ENCODE results near the gene CABP2.

Gene CABP2

DNA sequence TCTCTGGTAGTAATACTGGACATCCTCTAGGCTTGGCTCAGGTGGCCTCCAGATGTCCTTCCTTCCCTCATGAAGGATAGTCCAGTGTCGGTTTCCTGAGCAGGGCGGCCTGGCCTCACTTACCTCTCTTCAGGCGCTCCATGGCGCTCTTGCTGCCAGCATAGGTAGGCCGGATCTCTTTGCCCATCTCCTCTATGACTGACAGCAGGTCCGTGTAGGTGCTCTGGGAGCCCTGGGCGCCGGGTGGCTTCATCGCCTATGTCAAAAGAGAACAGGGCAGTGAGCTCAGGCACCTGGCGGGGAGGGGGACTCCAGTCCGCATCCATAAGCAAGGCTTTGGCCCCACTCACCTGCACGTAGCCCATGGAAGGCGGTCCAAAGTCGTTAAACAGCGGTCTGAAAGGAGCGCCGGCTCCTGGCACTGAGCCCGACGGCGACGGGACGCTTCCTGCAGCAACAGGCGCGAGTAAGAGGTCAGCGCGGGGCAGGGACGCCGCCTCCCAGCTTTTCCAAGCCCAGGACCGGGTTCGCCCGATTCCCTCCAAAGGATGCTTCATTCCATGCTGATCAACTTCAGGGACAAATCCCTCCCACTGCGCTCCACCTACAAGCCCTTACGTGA, 15.9 kb downstream of the CABP2 start:
- no peak for DNase-seq

GRCh38 chr11:67506426-67507051, 16.7 kb downstream of the CABP2 start:
- DNase-seq: peak; percentile 39

DNA sequence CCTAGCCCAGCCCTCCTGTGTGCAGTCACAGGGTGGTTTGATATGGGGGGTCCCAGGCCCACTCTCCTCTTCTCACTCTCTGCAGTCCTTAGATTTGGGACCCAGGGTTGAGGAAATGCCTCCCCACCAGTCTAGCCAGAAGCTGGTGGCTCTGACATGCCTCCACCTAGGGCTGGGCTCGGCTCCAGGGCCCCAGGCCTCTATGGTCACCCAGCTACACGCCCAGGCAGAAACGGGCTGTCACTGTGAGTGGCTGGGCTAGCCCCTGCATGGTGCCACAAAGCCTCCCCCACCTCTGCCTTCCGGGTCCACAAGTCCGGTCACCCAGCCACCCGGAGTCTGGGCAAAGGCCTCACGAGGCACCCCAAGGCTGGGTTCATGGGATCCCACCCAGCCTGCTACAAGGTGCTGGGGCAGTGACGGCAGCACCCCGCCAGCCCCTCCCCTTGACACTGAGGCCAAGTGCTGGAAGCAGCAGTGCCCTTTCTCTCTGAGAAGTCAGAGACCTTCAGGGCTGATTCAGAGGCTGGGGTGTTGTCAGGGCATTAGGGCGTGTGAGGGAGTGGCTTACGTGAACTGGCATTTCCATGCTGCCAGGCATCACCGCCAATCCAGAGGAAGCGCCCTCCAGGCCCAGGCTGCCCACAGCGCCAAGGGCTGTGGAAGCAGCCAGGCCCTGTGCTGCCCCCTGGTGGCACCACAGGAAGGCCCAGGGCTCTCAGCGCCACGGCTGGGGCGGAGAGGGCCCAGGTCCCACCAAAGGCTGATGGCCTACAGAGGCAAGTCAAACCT, 17.4 kb downstream of the CABP2 start:
- peak; percentile 95 for DNase-seq

DNA sequence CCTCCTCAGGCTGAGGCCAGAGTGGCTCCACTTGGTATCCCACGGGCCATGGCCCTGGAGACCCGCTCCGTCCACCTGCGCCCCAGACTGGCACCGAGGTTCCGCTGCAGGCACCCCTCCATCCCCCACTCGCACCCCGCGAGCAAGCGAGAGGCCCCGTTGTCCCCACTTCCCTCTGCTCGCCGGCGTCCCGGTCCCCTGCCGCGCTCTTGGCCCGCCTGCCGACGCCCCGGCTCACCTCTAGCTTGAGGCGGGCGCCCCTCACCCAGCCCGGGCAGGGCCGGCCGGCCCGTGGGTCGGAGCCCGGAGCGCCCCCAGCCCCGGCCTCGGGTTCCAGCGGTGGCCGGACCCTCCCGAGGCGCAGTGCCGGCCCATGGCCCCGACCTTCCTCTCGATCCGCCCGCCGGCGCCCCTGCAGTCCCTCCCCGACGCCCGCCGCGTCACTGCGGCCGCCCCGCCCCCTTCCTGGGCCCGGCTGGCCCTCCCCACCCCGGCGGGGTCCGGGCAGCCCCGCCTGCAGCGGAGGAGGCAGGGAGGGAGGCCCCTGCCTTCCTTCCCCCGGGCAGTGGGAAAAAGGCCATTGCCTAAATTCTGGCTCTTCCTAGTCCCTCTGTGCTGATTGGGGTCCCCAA, 18.2 kb downstream of the CABP2 start, which contains the start of gene PITPNM1:
Gene PITPNM1 (minus strand): TSS at position 414 of the 632 bp plus-strand sequence. CDS start 1,183 bp downstream, outside the sequence.
- peak; percentile 89 for DNase-seq

DNA sequence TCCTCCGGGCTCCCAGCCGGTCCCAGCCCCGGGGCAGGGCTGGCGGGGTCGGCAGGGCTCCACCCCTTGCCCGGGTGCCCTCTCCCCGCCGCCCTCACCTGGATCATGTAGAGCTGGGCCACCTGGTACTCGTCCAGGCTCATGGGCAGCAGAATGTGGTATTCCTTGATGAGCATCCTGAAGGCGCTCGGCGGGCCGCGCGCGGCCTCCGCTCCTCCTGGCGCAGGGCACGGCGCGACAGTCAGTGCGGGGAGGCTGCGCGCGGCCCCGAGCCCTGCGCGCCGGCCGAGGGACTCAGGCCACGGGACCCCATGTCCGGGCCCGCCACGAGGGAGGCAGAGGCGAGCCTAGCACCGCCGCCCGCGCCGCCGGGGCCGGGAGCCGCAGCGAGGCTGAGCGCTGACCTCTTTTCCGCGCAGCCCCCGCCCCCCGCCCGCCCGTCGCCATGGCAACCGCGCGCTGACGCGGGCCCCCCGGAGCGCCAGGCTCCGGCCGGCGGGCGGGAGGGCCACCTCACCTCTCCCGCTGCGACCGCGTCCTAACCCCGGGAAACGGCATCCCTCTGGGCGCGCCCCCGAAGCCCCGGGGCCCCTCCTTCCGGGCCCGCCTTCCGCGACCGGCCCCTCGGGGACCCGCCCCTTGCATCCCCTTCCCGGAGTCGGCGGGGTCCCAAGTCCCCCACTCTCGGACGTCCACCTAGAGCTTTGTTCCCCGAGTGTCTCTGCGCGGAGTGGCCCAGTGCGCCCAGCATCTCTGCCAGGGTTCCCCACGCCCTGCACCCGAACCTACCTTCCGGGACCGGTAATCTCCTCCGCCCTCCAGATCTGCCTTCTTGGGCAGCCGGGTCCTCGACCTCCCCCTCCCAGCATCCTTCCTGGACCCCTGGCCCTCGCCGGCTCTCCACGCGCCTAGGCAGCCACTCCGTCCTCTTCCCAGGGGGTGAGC, 19.0 kb downstream of the CABP2 start:
- DNase-seq: peak; percentile 70

DNA sequence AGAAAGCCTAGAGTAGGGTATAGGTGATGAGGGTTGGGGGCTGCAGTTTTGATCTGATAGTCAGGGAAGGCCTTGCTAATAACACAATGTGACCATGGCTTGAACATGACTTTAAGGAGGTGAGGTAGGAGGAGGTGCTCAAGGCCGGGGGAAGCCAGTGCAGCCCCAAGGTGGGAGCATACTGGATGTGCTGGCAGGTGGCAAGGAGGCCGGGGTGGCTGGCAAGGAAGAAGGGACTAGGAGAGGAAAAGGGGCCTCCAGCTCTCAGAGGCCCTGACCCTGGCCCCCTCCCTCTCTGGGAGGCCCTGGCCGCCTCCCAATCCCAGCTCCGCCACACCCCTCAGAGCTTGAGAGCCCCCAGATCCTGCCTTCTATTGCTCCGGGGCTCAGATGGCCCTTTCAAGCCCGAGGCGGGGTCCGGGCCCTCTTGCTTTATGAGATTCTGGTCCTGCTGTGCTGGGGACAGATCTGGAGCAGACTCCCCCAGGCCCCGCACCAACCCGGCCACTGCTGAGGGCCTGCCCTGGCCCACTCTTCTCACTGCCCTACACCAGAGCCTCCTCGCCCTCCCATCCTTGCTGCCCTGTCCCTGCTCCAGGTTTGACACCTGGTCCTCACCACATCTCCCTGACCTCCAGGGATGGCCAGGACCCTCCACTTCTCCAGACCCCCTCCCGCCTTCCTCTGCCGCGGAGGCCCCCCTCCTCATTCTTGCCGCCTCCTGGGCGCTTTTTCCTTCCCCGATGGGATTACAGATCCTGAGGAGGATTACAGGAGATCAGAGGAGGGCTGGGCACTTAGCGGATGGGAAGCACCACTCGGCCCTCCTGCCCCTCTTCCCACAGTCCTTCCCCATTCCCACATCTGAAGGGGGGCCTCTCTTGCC, 19.9 kb downstream of the CABP2 start:
- DNase-seq: no peak

DNA sequence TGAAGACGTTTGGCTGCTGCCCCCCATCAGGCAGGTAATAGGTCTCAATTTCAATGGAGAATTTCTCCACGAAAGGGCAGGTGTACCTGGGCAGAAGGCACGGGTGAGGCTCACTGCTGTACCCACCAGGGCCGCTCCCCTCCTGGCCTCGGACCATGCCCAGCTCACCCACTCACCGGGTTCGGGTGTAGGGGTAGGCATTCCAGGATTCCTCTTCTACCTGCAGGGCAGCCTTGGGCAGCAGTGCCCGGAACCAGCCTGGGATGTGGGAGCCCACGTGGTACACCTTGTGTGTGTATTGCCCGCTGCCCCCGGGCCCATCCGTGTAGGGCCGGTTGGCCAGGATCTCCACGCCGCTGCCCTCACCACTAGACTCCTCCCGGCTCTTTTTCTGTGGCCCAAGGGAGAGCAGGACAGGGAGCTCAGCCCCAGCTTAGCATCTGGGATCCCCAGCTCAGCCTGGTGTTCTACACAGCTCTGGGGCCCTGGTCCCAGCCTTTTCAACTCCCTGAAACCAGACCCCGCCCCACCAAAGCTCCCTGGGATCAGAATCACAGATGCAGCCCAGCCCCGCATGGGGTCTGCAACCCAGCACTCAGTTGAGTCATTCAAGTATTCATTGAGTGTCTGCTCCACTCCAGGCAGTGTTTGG, 20.8 kb downstream of the CABP2 start:
- no peak for DNase-seq

DNA sequence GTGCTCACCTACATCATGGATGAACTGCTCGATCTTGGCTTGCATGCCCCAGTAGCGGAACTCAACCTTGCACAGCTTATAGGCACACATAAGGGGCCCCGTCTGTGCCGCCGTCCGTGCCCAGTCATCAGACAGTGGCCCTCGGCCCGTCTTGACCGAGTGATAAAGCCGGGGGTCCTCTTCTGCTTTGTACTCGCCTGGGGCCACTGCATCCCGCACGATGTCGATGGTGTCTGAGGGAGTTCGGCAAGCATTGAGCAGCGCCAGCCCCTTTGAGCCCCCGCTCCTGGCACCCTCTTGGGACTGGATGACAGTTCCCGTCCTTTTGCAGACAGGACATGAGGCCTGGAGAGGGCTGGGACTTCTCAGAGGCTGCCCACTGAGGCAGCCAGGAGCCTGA, 21.4 kb downstream of the CABP2 start:
- DNase-seq: no peak

DNA sequence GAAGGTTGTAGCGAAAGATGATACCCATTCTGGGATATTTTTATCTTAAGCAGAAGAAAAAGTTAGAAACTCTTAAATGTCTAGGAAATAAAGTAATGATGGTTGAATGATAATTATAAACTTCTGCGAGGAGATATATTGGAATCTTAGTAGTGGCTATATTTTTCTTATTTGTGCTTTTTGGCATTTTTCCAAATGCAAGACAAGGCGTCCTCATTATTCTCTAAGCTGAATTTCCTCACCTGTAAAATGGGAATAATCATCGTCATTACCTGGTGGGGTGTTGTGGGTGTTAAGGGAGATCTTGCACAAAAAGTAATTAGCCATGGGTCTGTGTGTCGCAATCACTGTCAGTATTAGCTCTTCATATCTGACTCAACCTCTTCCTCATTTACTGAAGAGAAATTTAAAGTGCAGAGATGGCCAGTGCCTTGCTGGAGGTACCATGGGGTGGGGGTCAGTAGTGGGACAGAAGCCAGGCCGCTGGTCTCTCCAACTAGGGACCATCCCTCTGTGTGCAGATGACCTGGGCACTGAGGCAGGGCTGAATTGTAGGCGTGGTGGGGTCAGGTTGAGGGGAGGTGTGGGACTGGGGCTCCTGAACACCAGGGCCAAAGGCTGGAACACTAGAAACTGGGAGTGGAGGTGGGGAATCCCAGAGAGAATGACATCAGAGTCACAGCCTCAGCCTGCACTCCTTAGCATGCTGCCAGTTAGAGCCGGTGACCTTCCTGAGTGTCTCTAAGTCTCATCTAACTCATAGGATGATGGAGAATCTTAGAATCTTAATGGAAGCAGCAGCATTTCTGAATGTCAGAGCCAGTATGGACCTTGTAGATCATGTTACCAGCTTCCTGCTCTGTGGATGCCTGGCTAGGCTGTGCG, 22.2 kb downstream of the CABP2 start:
- DNase-seq: no peak

DNA sequence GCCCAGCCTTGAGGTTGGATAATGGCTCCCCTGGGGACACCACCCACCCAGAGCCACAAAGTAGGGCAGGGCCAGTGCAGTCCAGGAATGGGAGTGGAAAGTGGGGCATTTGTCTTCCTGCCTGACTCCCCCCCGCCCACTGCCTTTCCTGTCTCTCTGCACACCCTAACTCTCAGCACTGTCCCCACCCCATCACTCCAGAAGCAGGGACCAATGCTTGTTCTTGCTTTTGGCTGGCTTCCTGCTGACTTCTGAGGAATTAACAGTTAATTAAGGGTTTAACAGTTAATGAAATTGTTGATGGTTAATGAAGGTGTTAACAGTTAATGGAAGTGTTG, 22.8 kb downstream of the CABP2 start:
- no peak for DNase-seq

DNA sequence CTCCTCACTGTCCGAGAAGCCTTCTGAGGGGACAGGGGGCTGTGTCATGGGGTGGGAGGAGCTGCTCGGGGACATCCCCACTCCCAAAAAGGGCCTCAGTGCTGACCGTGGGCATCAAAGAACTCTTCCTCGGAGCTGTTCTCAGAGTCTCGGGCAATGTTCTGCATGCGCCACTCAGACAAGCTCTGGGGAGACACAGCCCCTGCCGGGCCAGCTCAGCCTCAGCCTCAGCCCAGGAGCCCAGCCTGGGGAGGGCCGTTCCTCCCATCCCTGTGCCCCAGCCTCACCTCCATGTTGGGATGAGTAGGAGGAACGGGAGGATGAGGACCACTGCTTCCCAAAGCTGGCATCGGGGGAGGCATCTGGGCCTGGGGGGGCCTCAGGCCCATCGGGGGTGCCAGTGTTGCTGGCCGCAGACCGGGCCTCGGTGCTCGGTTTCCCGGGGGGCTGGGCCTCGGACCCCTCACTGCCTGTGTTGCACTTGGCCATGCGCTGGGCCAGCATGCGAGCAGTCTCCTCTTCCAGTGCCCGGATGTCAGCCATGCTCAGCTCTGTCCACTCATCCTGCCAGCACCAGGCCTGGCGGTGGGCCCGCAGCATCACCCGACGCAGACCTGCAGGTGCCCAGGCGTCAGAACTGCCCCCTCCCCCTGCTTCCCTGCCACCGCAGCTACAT, 23.3 kb downstream of the CABP2 start:
- DNase-seq: no peak

- DNase-seq: no peak
These were observed 24.7 kb downstream of the CABP2 start for GRCh38 chr11:67498544-67498972.

- no peak for DNase-seq
These were observed 25.5 kb downstream of the CABP2 start for GRCh38 chr11:67497656-67498291.

DNA sequence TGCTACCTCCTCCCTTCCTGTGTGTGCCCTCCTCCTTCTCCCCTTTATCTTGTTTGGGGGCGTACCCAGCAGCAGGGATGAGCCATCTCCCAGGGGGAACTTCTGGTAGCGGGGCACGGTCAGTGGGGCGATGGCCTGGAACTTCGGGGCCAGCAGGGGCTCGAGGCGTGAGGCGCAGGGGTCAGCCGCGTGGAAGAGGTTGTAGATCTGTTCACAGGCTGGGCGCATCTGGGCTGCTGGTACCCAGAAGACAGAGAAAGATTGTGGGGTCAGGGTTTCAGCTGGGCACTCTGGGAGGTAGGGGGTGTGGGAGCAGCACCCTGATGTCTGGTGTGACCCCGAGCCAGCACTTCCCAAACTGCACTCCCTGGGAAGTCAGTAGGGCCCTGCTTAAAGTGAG, 27.1 kb downstream of the CABP2 start:
- DNase-seq: no peak

DNA sequence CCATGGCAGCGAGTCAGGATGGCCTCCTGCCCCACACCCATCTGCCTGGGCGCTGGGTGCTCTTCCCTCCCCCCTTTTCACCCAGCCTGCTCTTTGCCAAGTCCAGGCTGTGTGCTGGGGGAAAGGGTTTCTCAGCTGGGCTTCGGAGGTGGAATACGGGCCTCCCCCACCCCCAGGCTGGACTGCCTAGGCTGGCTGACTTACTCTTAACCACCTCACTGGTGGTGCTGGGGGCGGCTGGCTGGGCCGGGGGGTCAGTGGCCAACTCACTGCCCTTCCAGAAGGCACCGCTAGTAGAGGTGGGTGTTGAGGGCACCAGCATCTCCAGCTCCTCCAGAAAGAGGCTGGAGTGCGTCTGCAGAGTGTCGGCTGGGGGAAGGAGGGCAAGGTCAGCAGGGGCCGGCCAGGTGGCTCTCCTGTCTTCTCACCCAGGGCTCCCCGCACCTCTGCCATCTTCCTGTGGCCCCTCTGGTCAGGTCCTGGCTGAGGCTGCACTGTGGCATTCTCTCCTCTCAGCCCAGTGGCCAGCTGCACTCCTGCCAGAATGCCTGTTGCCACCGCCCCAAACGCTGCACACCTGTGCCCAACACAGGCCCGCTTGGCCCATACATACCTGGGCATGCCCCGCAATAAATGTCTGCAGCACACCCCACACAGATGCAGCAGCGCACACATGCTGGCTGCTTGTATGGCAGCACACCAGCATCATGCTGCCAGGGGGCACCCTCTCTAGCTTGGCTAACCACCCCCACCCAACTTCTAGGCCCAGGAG, 27.8 kb downstream of the CABP2 start:
- DNase-seq: no peak

DNA sequence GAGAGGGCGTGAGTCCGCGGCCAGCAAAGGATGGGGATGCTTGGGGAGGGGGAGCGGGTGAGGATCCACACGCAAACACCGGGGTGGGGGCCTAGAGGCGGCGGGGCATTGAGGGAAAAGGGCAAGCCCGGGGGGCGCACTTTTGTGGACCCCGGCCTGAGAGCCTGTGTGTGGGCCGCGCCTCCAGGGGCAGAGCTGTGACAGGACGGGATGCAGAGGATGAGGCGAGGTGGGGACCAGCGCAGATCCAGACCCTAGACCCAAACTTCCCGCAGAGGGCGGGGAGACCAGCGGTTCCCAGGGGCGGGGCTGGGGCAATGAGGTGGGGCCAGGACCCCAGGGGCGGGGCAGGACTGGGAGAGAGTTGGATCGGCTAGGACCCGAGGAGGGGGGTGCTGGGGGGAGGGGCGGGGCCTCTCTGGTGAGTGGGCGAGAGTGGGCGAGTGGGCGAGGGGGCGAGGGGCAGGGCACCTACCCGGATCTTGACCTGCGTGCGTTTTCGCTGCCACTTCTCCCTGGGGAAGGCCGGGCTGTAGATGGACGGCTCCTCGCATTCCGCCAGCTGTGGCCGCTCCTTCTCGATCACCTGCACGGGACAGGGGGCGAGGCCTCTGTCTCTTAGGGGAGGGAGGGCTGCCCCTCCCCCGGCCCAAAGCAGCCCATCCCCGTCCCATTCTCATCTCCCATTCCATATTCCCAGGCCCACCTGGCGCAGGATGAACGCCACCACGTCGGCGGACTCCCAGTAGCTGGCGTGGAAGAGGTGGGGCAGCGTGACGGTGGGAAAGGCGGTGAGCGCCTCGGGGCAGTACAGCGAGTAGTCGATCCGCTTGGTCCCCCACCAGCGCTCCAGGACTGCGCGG, 28.6 kb downstream of the CABP2 start:
- no peak for DNase-seq
